ENCODE measurements around the gene RAD9A.

RAD9A gene

GRCh38 chr11:67429038-67429668 lies 37.4 kb downstream of the RAD9A start:
- no peak for DNase-seq

GRCh38 chr11:67429722-67430121 lies 37.9 kb downstream of the RAD9A start:
- DNase-seq: no peak

DNA sequence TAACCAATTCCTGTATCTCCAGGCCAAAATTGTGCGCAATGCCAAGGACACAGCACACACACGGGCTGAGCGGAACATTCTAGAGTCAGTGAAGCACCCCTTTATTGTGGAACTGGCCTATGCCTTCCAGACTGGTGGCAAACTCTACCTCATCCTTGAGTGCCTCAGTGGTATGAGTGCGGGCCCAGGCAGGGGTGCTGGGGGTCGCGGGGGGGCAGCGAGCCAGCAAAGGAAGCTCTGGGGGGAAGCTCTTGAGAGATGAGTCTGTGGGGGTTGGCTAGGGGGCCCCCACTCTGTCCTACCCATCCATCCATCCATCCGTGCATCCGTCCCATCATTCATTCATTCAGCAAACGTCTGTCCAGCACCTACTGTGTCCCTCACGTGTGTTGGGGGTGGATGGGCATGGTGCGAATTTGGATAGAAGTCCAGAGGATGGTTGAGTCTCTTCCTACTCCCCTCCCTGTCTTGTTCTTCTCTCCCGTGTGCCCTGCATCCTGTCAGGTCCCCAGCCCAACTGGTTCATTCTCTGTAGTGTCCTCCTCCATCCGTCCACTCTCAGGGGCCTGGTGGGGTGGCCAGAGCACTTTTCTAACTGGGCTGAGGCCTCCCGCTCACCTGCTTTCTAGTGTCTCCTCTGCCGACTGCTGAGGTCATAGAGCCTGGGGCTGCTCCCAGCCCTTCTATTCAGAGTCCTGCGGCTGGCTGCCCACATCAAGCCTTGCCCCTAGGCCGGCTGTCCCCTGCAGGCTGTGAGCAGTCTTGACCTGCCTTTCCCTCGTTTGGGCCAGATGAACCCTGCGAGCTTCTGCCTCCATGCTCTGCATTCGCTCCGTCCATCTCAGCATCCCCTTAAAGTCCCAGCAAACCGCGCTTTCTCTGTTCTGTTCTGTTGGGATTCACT lies 39.8 kb downstream of the RAD9A start:
- DNase-seq: no peak

DNA sequence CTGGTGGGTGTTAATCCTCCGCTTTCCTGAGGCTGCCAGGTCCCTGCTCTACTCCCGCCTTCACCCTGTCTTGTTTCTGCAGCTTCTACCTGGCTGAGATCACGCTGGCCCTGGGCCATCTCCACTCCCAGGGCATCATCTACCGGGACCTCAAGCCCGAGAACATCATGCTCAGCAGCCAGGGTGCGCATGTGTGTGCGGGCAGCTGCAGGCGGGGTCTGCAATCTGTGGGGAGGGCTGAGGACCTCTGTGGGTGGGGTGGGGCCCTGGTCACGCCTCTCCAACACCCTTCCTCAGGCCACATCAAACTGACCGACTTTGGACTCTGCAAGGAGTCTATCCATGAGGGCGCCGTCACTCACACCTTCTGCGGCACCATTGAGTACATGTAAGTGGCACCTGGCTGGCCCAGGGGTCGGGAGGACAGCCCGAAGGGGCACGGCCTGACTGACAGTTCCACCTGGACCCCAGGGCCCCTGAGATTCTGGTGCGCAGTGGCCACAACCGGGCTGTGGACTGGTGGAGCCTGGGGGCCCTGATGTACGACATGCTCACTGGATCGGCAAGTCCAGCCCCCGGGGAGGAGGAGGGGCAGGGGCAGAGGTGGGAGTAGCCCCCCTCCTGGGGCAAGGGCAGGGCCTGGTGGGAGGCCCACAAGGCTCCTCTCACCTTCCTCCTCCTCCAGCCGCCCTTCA lies 41.0 kb downstream of the RAD9A start:
- DNase-seq: no peak

GRCh38 chr11:67433536-67434394 lies 42.0 kb downstream of the RAD9A start:
- DNase-seq: no peak

- no peak for DNase-seq
Observed at GRCh38 chr11:67434395-67434881, 42.7 kb downstream of the RAD9A start.

DNA sequence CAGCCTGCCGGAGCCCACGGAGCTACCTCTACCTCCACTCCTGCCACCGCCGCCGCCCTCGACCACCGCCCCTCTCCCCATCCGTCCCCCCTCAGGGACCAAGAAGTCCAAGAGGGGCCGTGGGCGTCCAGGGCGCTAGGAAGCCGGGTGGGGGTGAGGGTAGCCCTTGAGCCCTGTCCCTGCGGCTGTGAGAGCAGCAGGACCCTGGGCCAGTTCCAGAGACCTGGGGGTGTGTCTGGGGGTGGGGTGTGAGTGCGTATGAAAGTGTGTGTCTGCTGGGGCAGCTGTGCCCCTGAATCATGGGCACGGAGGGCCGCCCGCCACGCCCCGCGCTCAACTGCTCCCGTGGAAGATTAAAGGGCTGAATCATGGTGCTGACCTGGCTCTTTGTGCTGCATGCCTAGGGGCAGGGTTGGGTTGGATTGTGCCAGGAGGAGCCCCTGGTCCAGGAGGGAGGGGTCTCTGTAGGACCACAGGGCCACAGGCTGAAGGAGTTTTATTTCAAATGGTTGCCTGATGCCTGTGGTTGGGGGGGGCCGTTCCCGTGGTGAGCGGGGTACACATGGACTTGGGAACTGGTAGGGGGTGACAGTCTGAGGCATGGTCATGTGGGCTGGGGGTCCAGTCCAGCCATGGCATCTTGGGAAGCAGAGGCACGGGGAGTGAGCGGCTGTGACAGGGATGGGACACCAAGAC lies 43.4 kb downstream of the RAD9A start:
- DNase-seq: no peak

DNA sequence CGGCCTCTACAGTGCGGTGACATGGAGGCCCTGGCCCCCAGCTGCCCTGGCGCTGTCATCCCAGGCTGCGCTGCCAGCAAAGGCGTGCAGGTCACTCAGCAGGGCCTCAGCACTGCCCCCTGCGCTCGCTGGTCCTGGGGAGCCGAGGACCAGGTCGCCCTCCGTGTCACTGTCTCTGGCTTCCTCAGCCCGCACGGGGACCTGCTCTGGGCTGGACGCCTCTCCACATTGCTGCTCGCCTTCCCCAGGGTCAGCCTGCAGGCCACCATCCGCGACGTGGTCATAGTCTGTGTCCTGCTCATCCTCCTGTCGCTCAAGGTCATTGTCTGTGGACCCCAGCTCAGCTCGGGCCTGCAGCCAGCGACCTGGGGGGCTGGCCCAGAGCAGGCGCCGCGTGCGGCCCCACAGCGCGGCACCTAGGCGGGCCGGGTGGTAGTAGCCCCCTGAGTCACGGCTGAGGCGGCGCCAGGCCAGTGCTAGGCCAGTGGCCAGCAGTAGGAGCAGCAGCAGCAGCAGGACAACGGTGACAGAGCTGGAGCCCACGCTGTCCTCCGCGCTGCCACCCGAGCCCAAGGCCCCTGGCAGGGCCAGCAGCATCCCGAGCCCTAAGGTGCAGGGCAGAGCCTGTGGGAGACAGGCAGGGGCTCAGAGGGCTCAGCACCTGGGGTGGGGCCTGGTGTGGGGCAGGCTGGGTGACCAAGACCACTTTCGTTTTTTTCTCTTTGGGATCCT lies 44.1 kb downstream of the RAD9A start:
- DNase-seq: no peak

DNA sequence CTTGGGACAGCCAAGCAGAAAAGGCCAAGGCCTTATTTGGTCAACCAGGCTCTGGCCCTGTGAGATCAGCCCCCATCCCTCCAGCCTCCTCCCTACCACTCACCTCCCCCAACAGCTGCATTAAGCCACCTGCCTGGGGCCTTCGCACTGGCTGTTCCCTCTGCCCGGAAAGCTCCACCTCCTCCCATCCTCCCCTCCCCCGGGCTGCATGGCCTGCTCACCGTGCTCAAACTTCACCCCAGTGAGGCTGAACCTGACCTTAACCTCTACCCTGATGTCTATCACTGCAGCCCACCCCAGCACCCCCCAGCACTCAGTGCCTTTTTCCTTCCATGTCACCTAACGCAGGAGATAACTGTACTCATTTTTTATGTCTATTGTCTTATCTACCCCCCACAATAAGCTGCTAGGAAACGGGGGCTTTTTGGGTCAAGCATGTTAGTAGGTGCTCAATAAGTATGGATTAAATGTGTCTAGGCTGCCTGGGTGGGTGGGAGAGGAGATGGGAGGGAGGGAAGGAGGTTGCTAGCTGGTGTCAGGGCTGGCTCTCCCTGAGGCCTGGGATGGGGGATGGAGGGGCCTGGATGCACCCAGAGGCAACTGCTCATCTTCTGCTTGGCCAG lies 44.8 kb downstream of the RAD9A start:
- no peak for DNase-seq

GRCh38 chr11:67437082-67437808 lies 45.5 kb downstream of the RAD9A start, which contains the start of gene PTPRCAP:
Gene PTPRCAP, minus strand, starts transcription at chr11:67437682. Its CDS starts 63 bp downstream, at chr11:67437619.
- no peak for DNase-seq

DNA sequence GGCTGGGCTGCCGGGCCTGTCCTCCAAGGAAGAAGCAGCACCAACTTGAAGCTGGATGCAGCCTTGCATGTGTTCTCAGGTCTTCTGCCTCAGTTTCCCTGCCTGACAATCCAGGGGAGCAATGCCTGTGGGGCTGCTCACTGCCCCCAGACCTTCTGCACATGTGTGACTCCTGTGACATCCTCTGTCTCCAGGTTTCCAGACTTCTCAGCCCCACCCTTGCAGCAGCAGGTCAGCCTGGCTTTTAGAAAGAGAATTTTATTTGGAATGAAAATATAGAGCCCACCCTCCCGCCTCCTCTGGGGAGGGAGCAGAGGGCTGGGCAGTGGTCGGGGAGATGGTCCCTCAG lies 46.0 kb downstream of the RAD9A start:
- no peak for DNase-seq

DNA sequence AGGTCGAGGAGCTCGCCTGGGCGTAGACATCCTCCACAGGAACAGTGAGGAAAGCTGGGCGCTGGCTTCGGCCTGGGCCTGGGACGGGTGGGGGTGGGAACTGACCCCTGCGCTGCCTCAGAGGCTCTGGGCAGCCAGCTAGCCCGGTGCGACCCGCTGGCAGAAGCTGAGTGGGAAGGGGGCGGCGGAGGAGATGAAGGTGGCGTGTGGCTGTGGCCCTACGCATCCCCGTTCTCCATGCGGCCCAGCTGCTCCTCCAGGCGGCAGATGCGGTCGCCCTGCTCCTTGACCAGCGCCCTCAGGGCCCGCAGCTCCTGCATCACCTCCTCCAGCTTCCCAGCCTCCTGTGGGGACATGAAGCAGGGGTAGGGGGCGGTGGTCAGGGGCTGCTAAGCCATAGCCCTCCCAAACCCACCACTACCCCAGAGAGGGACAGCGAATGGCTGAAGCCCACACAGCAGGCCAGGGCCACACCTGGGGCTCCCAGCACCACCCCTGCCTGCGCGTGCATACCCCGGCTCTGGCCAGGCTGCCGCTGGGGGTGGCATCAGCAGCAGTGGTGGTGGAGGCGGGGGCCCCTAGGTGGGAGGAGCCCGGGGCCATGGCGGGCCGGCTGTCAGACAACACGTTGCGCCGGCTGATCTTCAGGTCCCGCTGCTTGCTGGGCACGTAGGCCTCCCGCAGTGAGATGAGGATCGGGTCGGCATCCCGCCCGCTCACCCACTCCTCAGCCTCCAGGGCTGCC lies 46.5 kb downstream of the RAD9A start:
- no peak for DNase-seq

GRCh38 chr11:67439321-67440228 lies 47.8 kb downstream of the RAD9A start:
- DNase-seq: no peak

DNA sequence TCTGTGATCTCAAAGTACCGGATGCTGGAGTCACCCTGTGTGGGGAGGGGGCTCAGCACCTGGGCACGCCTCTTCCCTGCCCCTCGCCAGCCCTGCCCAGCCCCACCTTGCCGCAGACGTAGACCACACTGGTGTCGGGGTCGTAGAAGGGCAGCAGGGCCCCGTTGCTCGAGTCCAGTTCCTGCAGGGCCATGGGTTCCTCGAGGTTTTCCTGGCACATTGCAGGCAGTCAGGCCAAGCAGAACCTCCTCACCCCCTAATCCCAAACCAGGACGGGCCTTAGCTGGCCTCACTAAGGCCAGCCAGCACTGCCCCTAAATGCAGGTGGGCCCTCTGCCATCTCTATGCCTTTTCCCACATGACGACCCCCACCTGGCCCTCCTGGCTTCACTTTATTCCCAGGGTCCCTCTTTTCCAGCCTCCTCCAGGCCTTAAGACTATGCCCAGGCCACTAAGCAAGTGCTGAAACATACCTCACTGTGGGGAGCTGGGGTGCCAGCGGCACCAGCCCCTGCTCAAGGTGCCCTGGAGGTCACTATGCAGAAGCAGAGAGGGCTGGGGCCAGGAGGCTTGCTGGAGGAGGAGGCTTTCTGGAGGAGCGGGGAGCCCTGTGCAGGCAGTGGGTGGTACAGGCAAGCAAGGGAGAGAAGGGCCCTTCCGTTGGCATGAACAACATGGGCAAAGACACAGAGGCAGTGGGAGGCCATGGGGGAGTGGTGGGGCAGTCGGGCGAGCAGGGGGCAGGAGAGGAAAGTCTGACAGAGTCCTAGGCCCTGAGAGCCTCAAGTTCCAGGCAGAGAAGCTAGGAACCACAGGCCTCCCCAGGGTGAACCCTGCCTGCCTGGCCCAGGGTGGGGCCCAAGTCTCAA lies 48.7 kb downstream of the RAD9A start:
- no peak for DNase-seq

DNA sequence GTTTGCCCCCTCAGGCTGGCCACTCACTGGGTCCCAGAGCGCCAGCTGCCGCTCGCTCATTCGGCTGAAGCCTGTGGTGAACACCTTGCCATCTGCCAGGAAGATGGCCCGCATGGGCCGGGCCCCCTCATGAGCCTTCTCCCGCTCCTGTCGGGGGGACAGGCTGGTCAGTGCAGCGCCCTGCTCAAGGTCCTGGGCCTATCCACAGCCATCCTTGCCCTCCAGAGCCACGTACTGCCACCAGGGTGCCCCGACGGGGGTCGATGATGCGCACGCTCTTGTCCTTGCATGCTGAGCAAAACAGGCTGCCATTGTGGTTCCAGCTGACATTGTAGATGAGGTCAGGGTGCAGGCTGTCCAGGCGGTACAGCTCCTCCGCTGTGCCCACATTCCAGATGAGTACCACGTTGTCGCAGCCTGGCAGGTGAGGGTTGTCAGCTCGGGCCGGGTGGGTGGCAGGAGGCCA lies 49.3 kb downstream of the RAD9A start:
- DNase-seq: no peak

- no peak for DNase-seq
Observed at GRCh38 chr11:67441731-67442351, 50.1 kb downstream of the RAD9A start.
